ENCODE results near the gene ADPGK.
"Not testable (repeated sequence)": the region's sequence is repeated elsewhere in the genome, so short reads cannot be mapped to it uniquely, and the experiment has no call there.

Gene ADPGK

DNA sequence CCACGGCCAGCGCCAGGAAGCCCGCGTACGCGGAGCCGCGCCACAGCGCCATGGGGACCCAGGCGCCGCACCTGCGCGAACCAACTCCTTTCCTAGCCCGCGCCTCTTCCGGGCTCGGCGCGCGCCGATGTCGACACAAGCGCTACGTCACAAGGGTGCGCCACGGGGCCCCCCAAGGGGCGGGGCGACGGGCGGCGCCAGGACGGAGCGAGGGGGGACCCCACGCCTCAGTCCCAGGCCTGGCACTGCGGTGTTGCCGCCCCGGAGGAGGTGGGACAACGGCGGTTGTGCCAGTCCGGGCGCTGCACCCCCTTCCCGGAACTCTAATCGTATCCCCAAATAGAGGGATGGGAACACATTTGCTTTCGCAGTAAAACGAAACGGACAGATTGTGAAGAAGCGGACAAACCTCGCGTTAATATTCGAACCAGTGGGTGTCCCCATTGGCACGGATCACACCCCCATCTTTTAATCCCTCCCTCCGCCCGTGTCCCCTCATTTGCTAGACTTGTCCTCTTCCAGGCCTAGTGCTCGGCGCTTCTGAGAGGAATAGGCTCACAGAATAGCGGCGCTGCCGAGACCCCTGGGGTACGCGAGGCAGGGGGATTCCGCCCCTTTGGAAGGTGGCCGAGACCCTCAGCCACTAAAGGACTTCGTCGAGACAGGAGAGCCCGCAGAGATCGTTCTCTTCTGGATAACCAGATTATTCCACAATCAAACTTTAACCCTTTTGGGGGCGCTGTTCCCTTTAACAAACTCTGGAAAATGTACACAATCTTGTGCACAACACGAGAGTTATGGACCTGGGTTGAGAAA lies at the start of gene ADPGK:
TSS of gene ADPGK (minus strand) at position 119 of the 816 bp plus-strand sequence. CDS start at position 52, 67 bp downstream.
- peak; percentile 95 for DNase-seq (ENCODE audit: low spot score)

GRCh38 chr15:72827226-72827625 lies 43.7 kb upstream of the ADPGK start:
- DNase-seq (ENCODE audit: low spot score) = no peak

DNA sequence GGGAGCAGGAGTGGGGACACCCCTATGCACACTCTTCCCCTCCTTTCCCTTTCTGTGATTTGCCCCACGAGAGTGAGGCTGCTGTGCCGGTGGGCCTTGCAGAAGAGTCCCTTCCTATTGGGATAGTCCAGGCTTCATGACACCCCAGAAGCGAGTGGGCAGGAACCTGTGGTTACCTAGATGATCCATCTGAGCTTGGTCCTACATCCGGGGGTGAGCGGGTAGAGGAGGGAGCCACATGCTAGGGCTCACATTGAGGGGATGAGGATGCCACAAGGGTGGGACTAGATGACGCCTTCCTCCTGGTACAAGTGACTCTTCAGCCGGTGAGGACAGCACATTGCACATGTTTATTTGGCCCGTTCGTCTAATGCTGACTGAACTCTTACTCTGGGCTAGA lies 43.1 kb upstream of the ADPGK start:
- no peak for DNase-seq (ENCODE audit: low spot score)

- DNase-seq (ENCODE audit: low spot score) = no peak
Measured at GRCh38 chr15:72825829-72826228, 42.3 kb upstream of the ADPGK start.

DNA sequence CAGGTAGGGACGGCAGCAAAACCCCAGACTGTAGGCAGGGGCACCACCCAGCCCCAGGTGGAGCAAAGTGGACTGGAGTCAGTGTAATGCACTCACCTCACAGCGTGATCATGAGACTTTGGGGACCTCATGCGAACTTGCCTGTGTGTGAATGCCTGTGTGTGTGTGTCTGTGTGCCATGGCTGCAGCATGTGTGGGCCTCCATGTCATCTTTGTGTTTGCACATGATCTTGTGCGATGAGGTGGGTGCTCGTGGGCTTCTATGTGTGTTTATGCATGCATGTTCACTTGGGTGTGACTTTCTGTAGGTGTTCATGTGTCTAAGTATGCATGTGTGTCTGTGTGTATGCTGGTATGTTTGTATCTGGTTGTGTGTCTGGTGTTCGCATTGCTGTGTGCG lies 41.2 kb upstream of the ADPGK start:
- DNase-seq (ENCODE audit: low spot score) = no peak

DNA sequence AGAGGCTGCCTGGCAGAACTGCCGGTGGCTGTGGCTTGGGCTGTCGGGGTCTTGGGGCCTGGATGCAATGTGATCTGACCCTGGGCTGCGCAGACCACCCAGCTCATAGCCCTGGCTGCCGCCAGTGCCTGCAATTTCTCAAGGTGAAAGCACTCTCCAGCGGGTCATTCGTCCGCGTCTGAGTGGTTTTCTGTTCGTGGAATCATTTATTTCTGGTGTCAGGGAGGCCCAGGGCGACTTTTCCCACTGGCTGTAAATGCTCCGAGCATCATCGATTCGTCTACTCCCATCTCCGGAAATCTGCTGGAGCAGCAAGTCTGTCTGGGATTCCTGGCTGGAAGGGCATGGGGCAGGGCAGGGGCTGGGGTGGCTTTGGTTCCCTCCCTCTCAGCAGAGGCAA lies 40.6 kb upstream of the ADPGK start:
- no peak for DNase-seq (ENCODE audit: low spot score)

DNA sequence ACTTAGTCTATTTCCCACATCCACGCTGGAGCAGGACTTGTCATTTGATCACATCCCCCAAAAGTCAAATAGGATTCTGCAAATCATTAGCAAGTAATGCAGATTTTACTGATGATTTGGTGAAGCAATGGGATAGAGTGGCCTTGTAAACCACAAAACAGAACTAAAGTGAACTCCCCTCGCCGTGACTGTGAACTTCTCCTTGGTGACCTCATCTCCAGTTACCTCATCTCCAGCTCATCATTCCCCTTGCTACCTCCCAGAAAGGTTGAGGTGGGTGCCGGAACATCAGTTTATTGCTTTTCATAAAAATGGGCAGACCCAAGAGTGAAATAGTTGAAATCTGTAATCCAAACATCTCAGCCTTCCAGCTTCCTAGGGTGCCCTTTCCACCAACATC lies 36.7 kb upstream of the ADPGK start:
- no peak for DNase-seq (ENCODE audit: low spot score)

- no peak for DNase-seq (ENCODE audit: low spot score)
Measured at GRCh38 chr15:72818632-72819031, 35.1 kb upstream of the ADPGK start.

GRCh38 chr15:72813345-72814004 lies 29.9 kb upstream of the ADPGK start:
- no peak for DNase-seq (ENCODE audit: low spot score)

GRCh38 chr15:72809329-72809728 lies 25.8 kb upstream of the ADPGK start:
- peak; percentile 39 for DNase-seq (ENCODE audit: low spot score)

- DNase-seq (ENCODE audit: low spot score) = not testable (repeated sequence)
Measured at GRCh38 chr15:72807346-72807745, 23.8 kb upstream of the ADPGK start.

DNA sequence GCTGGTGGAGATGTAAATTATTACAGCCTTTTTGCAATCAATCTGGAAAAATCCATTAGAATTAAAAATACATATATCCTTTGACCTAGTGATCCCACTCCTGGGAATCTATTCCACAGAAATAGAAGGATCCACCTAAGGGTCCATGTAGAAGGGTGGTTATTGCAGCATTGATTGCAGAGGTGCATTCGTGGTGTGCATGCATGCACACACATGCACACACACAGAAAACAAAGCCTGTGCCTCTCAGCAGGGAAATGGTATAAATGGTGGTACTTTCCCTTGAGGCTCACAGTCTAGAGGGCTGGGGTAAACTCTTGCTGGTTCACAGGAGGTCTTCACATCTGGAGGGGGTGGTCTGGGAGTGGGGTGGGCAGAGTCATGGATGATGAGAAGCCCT lies 19.4 kb upstream of the ADPGK start:
- DNase-seq (ENCODE audit: low spot score) = no peak

- no peak for DNase-seq (ENCODE audit: low spot score)
Measured at GRCh38 chr15:72801590-72802325, 18.2 kb upstream of the ADPGK start.

DNA sequence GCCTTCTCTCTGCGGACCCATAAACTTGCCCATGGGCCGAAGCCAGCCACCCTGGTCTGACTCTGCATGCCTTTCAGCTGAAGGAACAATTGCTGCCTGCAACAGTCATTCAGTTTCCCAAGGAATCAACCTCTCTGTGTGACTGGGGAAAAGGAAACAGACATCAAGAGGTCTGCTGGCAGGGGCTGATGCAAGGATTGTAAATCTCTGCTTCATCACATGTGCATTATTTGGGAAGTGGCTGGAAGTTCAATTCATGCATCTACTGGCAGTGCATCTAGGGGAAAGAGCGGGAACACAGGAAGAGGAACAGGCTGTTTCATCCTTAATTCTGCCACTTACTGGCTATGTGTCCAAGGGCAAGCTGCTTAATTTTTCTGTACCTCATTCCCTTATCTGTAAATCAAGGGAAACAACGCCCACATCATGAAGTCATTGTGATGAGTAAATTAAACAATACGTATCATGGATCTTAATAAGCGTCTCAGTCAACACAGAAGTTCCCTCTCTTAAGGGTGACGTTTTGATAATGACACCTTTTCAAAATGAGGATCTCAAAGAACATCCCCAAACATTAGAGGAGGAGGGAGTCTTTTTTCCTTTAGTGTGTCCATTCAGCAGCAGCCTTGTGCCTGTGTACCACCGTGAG lies 17.4 kb upstream of the ADPGK start:
- DNase-seq (ENCODE audit: low spot score) = no peak

DNA sequence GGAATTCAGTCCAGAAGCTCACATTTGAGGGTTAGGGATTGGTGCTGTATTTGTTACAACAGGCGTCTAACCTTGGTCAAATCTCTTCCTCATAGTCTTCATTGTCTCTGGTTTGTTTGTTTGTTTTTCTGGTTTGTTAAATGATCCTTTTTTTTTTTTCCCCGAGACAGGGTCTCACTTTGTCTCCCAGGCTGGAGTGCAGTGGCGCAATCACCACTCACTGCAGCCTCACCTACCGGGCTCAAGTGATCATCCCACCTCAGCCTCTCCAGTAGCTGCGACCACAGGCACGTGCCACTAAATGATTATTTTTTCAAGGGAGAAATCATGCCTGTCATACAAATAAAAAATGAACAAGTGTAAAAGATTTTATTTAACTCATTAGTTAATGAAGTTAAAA lies 14.3 kb upstream of the ADPGK start:
- no peak for DNase-seq (ENCODE audit: low spot score)

GRCh38 chr15:72797338-72797689 lies 13.8 kb upstream of the ADPGK start:
- no peak for DNase-seq (ENCODE audit: low spot score)

GRCh38 chr15:72796515-72797337 lies 13.2 kb upstream of the ADPGK start:
- DNase-seq (ENCODE audit: low spot score) = peak; percentile 45

DNA sequence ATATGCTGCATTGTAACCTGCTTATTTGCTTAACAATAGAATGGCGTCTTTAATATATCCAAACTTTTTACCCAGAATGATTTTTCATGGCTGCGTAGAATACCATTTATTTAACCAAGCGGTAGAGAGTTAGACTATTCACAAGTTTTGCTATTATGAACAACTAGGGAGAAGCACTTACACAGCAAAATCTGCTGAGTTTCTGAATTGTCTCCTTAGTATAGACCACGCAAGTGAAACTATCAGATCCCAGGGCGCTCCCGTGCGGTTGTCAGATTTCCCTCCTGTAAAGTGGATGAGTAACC lies 12.6 kb upstream of the ADPGK start:
- no peak for DNase-seq (ENCODE audit: low spot score)

- no peak for DNase-seq (ENCODE audit: low spot score)
Measured at GRCh38 chr15:72793766-72794660, 10.5 kb upstream of the ADPGK start.

GRCh38 chr15:72792431-72792830 lies 8.9 kb upstream of the ADPGK start:
- DNase-seq (ENCODE audit: low spot score) = no peak

All from CD4-positive, alpha-beta T cell treated with Interleukin-2 at 100 ng/mL for 4 hours (primary cell).